Panc1 (cell line): ENCODE data around the gene CORO1C. TPM values are rescaled to one million over a fixed set of nuclear protein-coding genes. Genes with fewer than 3 reads are reported as not detected.

ENCODE experiments used
- ATAC-seq: fragments of 200-7000 bp; cut with Tn5 transposase; 2 replicates; pipeline ENCODE4 v1.9.1; 2020; ENCODE audit warnings: mild to moderate bottlenecking, moderate library complexity
- BruUV-seq: library from RNA; stranded (reverse); fragments of 400-500 nt; replicated peaks from 2 replicates; lab custom pipeline; 2021; lab: Mats Ljungman, UMichigan
- CTCF ChIA-PET: fragments of 300-600 bp; sonication (Branson Sonifier 250); formaldehyde crosslinking; loops from one replicate; lab custom pipeline; 2022; ENCODE audit warnings: antibody characterized with exemption; lab: Charles Lee
- POLR2A ChIA-PET: fragments of 300-600 bp; sonication (Branson Sonifier 250); formaldehyde crosslinking; loops from one replicate; lab custom pipeline; 2022; ENCODE audit warnings: antibody characterized with exemption; lab: Charles Lee
- DNase-seq: peaks from one replicate; pipeline ENCODE4 v3.0.0-alpha.2; 2010; ENCODE audit warnings: low read depth, low spot score
- H3K27ac ChIP-seq: 2 replicates; pipeline ENCODE4 v1.5.1; 2011; ENCODE audit warnings: mild to moderate bottlenecking, low read length, inconsistent platforms
- H3K27me3 ChIP-seq: fragments of 200-500 bp; sonication (Bioruptor generic); 2 replicates; pipeline ENCODE4 v1.6.0; 2014; ENCODE audit warnings: low read length, inconsistent platforms; ENCODE audit not compliant: control insufficient read depth, insufficient read depth
- H3K36me3 ChIP-seq: fragments of 200-500 bp; sonication (Bioruptor generic); 2 replicates; pipeline ENCODE4 v1.5.1; 2014; ENCODE audit warnings: inconsistent platforms, mild to moderate bottlenecking, low read length, moderate library complexity; ENCODE audit not compliant: control insufficient read depth, insufficient read depth
- H3K4me1 ChIP-seq: 2 replicates; pipeline ENCODE4 v1.5.1; 2011; ENCODE audit warnings: inconsistent platforms, mild to moderate bottlenecking, low read length, moderate library complexity; ENCODE audit not compliant: control insufficient read depth, insufficient read depth
- H3K4me3 ChIP-seq, 2 experiments: 2 replicates each; pipeline ENCODE4 v1.5.1; 2011 to 2012; ENCODE audit warnings: low read depth in 2 of 2, low read length in 2 of 2, mild to moderate bottlenecking in 2 of 2, inconsistent platforms in 1 of 2, moderate library complexity in 1 of 2
- H3K9me3 ChIP-seq: fragments of 200-500 bp; sonication (Bioruptor generic); 2 replicates; pipeline ENCODE4 v1.5.1; 2014; ENCODE audit warnings: low read depth, mild to moderate bottlenecking, inconsistent platforms, low read length, moderate library complexity; ENCODE audit not compliant: control insufficient read depth, insufficient read depth
- CTCF ChIP-seq: fragments of 450-650 bp; IDR thresholded peaks from 2 replicates; pipeline ENCODE4 v1.5.1; 2017; ENCODE audit warnings: mild to moderate bottlenecking
- POLR2AphosphoS5 ChIP-seq: IDR thresholded peaks from 2 replicates; pipeline ENCODE4 v1.6.1; 2012; ENCODE audit warnings: mild to moderate bottlenecking, low read depth, low read length, moderate library complexity
- REST ChIP-seq, 2 experiments: IDR thresholded peaks; 2 replicates each; pipeline ENCODE4 v1.6.1; 2011 to 2012; ENCODE audit warnings: low read depth in 2 of 2, control low read depth in 1 of 2, low read length in 1 of 2, mild to moderate bottlenecking in 1 of 2, moderate library complexity in 1 of 2; ENCODE audit not compliant: insufficient read depth in 1 of 2
- SIN3A ChIP-seq: IDR thresholded peaks from 2 replicates; pipeline ENCODE4 v1.6.1; 2012; ENCODE audit warnings: low read depth, mild to moderate bottlenecking, low read length, moderate library complexity, borderline replicate concordance; ENCODE audit not compliant: insufficient read depth
- TCF7L2 ChIP-seq: IDR thresholded peaks from 2 replicates; pipeline ENCODE4 v1.6.1; 2011; ENCODE audit warnings: mild to moderate bottlenecking, low read depth, low read length, inconsistent platforms
- in situ Hi-C: cut with HindIII; loops from 2 replicates; pipeline ENCODE4 v1.10.0; 2016; ENCODE audit warnings: low sequenced_read_pairs, low pct_unique_long_range_greater_than_20kb
- intact Hi-C: fragments of 100-400 bp; cut with micrococcal nuclease; formaldehyde crosslinking; loops from one replicate; pipeline ENCODE4 v1.10.0; 2022; ENCODE audit not compliant: unreplicated experiment
- total RNA-seq: library from RNA; stranded (reverse); gene quantifications from one replicate; pipeline ENCODE4 v1.2.1, GENCODE V29; 2021; ENCODE audit not compliant: unreplicated experiment

CORO1C gene
- total RNA-seq, 1 experiment from 2014 or later, result 165 TPM

GRCh38 chr12:108599541-108599940 is 131.8 kb downstream of the CORO1C start:
- intact Hi-C loops (no loop called here), in situ Hi-C loops (no loop called here)
- TF ChIP-seq REST (IDR thresholded peaks at IDR 0.05; ENCODE audit: insufficient read depth in 1 of 2, low read depth in 2 of 2, low read length in 1 of 2) (no peak), CTCF (no peak), SIN3A (no peak), POLR2AphosphoS5 (no peak), TCF7L2 (no peak)
- Histone ChIP-seq H3K4me1 (no peaks in the 10 kb centered on the region), H3K4me3 (no peak overlapping the region), H3K36me3 (no peaks in the 10 kb centered on the region), H3K27ac (no peak overlapping the region), H3K9me3 (no peaks in the 10 kb centered on the region), H3K27me3 (no peaks in the 10 kb centered on the region)
- ATAC-seq (no peak), DNase-seq (no peak)
- ChIA-PET CTCF (no interaction called here), POLR2A (no interaction called here)
- no TSS peak for BruUV-seq

GRCh38 chr12:108598553-108599250 is 132.6 kb downstream of the CORO1C start:
- no peaks in the 10 kb centered on the region for H3K4me1 ChIP-seq
- BruUV-seq, result no TSS peak
- H3K4me3 ChIP-seq, result no peak overlapping the region
- no peaks in the 10 kb centered on the region for H3K27me3 ChIP-seq
- no peaks in the 10 kb centered on the region for H3K9me3 ChIP-seq
- in situ Hi-C loops, result no loop called here
- ATAC-seq (no peak; the same call in 1 of the 2 replicates), DNase-seq (no peak)
- TF ChIP-seq REST (IDR thresholded peaks at IDR 0.05; ENCODE audit: insufficient read depth in 1 of 2, low read depth in 2 of 2, low read length in 1 of 2), result no peak
- no peak for TF ChIP-seq POLR2AphosphoS5
- TF ChIP-seq SIN3A, result no peak
- no peak for TF ChIP-seq TCF7L2
- no peak for TF ChIP-seq CTCF
- CTCF ChIA-PET, result no interaction called here
- POLR2A ChIA-PET, result no interaction called here
- no peaks in the 10 kb centered on the region for H3K36me3 ChIP-seq
- no peak overlapping the region for H3K27ac ChIP-seq
- intact Hi-C loops, result no loop called here
